Neural cell (in vitro differentiated cells): ENCODE data around the gene TNIP3. TPM values are rescaled to one million over a fixed set of nuclear protein-coding genes. Genes with fewer than 3 reads are reported as not detected.

ENCODE experiments used
- H2AFZ ChIP-seq: fragments of 200-600, 300-800 bp; sonication (generic), shearing (Covaris generic); 2 replicates; pipeline ENCODE4 v1.6.0; 2014; ENCODE audit warnings: low read depth, mild to moderate bottlenecking, antibody characterized with exemption, low read length, moderate library complexity
- H3F3A ChIP-seq: fragments of 200-600 bp; shearing (Covaris generic); 2 replicates; pipeline ENCODE4 v1.6.1; 2016; ENCODE audit warnings: mild to moderate bottlenecking, moderate library complexity, mixed read lengths, antibody characterized with exemption, low read length; ENCODE audit not compliant: insufficient read depth, poor library complexity, severe bottlenecking
- H3K27ac ChIP-seq: fragments of 200-600, 300-800 bp; sonication (generic), shearing (Covaris generic); 2 replicates; pipeline ENCODE4 v1.5.1; 2014; ENCODE audit warnings: mild to moderate bottlenecking, low read length, moderate library complexity
- H3K27me3 ChIP-seq: fragments of 300-800, 200-600 bp; sonication (generic), shearing (Covaris generic); 2 replicates; pipeline ENCODE4 v1.6.0; 2014; ENCODE audit warnings: mild to moderate bottlenecking, low read depth, low read length, moderate library complexity; ENCODE audit not compliant: insufficient read depth
- H3K36me3 ChIP-seq: fragments of 300-800, 200-600 bp; sonication (generic), shearing (Covaris generic); 2 replicates; pipeline ENCODE4 v1.5.1; 2014; ENCODE audit warnings: mild to moderate bottlenecking, antibody characterized with exemption, low read length, moderate library complexity; ENCODE audit not compliant: insufficient read depth
- H3K4me2 ChIP-seq: fragments of 300-800, 200-600 bp; sonication (generic), shearing (Covaris generic); 2 replicates; pipeline ENCODE4 v1.6.0; 2014; ENCODE audit warnings: mild to moderate bottlenecking, low read length
- H3K4me3 ChIP-seq: fragments of 300-800, 200-600 bp; sonication (generic), shearing (Covaris generic); 2 replicates; pipeline ENCODE4 v1.5.1; 2014; ENCODE audit warnings: mild to moderate bottlenecking, low read length, moderate library complexity
- H3K79me2 ChIP-seq: fragments of 200-600 bp; shearing (Covaris generic); replicated peaks from 2 replicates; pipeline ENCODE4 v1.6.0; 2014; ENCODE audit warnings: mild to moderate bottlenecking, low read length, moderate library complexity; ENCODE audit not compliant: insufficient read depth
- H3K9ac ChIP-seq: fragments of 300-800, 200-600 bp; sonication (generic), shearing (Covaris generic); 2 replicates; pipeline ENCODE4 v1.6.1; 2016; ENCODE audit warnings: mild to moderate bottlenecking, low read length, mixed read lengths
- H3K9me2 ChIP-seq: fragments of 200-600 bp; shearing (Covaris generic); 2 replicates; pipeline ENCODE4 v1.6.1; 2016; ENCODE audit warnings: mild to moderate bottlenecking, low read length, mixed read lengths; ENCODE audit not compliant: insufficient read depth
- H3K9me3 ChIP-seq: fragments of 200-600, 300-800 bp; sonication (generic), shearing (Covaris generic); 2 replicates; pipeline ENCODE4 v1.6.1; 2016; ENCODE audit warnings: mild to moderate bottlenecking, mixed run types, low read length, moderate library complexity, mixed read lengths
- H4K20me1 ChIP-seq: fragments of 200-600 bp; shearing (Covaris generic); 2 replicates; pipeline ENCODE4 v1.6.1; 2016; ENCODE audit warnings: mild to moderate bottlenecking, mixed run types; ENCODE audit not compliant: insufficient read depth
- EP300 ChIP-seq: fragments of 450-650 bp; conservative IDR thresholded peaks from 2 replicates; pipeline ENCODE4 v1.6.1; 2014; ENCODE audit warnings: antibody characterized with exemption, mild to moderate bottlenecking, moderate library complexity; ENCODE audit not compliant: poor library complexity, severe bottlenecking
- EZH2 ChIP-seq: fragments of 200-600, 300-800 bp; shearing (Covaris generic), sonication (generic); IDR thresholded peaks from 2 replicates; pipeline ENCODE4 v1.6.1; 2014; ENCODE audit warnings: antibody characterized with exemption, low read length, borderline replicate concordance, mild to moderate bottlenecking; ENCODE audit not compliant: insufficient read depth, poor library complexity, severe bottlenecking
- MXI1 ChIP-seq: fragments of 450-650 bp; conservative IDR thresholded peaks from 2 replicates; pipeline ENCODE4 v1.6.1; 2014; ENCODE audit warnings: antibody characterized with exemption, mild to moderate bottlenecking; ENCODE audit not compliant: poor library complexity, severe bottlenecking
- POLR2AphosphoS5 ChIP-seq: IDR thresholded peaks from 2 replicates; pipeline ENCODE4 v1.6.1; 2012
- RAD21 ChIP-seq: fragments of 450-650 bp; conservative IDR thresholded peaks from 2 replicates; pipeline ENCODE4 v1.6.1; 2014; ENCODE audit warnings: antibody characterized with exemption, mild to moderate bottlenecking, moderate library complexity
- REST ChIP-seq: IDR thresholded peaks from 2 replicates; pipeline ENCODE4 v1.6.1; 2012; ENCODE audit warnings: borderline replicate concordance
- SMC3 ChIP-seq: fragments of 450-650 bp; conservative IDR thresholded peaks from 2 replicates; pipeline ENCODE4 v1.6.1; 2014; ENCODE audit warnings: antibody characterized with exemption, mild to moderate bottlenecking, moderate library complexity; ENCODE audit not compliant: poor library complexity
- TAF1 ChIP-seq: IDR thresholded peaks from 2 replicates; pipeline ENCODE4 v1.6.1; 2012; ENCODE audit warnings: low read depth
- polyA plus RNA-seq: library from polyadenylated mRNA; depleted of rRNA; stranded (reverse); fragments of >200 nt; gene quantifications from 2 replicates; pipeline ENCODE4 v1.2.3, GENCODE V29; 2014
- TF ChIP-seq, protein P1 (sequence below): fragments of 450-650 bp; IDR thresholded peaks from 2 replicates; pipeline ENCODE4 v1.5.1; 2014; ENCODE audit warnings: antibody characterized with exemption, mild to moderate bottlenecking, moderate library complexity; ENCODE audit not compliant: poor library complexity, severe bottlenecking

TNIP3 gene
- polyA plus RNA-seq, 1 donor from 2014 or later: 0.09 TPM

DNA sequence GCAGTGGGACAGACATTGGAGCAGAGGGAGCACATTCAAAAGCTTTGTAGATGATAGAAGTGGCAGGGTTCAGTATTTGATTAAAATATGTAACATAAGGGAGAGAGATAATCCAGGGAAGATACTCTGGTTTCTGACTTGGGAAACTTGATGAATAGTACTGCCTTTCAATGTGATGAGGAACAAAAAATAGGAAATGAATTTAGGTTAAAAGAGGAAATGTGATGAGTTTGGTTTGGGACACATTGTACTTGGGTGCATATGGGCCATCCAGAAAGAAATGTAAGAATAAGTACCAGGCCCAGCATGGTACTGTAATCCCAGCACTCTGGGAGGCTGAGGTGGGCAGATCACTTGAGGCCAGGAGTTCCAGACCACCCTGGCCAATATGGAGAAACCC, 70.9 kb downstream of the TNIP3 start:
- Histone ChIP-seq H4K20me1 (no peaks in the 10 kb centered on the region), H2AFZ (no peak overlapping the region), H3K9me2 (no peaks in the 10 kb centered on the region), H3F3A (no peaks in the 10 kb centered on the region), H3K9ac (no peak overlapping the region), H3K4me2 (no peak overlapping the region), H3K27ac (no peak overlapping the region), H3K36me3 (no peaks in the 10 kb centered on the region), H3K4me3 (no peak overlapping the region), H3K27me3 (no peaks in the 10 kb centered on the region), H3K9me3 (no peaks in the 10 kb centered on the region), H3K79me2 (no peaks in the 10 kb centered on the region)
- TF ChIP-seq, protein P1, sequence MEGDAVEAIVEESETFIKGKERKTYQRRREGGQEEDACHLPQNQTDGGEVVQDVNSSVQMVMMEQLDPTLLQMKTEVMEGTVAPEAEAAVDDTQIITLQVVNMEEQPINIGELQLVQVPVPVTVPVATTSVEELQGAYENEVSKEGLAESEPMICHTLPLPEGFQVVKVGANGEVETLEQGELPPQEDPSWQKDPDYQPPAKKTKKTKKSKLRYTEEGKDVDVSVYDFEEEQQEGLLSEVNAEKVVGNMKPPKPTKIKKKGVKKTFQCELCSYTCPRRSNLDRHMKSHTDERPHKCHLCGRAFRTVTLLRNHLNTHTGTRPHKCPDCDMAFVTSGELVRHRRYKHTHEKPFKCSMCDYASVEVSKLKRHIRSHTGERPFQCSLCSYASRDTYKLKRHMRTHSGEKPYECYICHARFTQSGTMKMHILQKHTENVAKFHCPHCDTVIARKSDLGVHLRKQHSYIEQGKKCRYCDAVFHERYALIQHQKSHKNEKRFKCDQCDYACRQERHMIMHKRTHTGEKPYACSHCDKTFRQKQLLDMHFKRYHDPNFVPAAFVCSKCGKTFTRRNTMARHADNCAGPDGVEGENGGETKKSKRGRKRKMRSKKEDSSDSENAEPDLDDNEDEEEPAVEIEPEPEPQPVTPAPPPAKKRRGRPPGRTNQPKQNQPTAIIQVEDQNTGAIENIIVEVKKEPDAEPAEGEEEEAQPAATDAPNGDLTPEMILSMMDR: no peak
- TF ChIP-seq REST (no peak), TAF1 (no peak), POLR2AphosphoS5 (no peak)

DNA sequence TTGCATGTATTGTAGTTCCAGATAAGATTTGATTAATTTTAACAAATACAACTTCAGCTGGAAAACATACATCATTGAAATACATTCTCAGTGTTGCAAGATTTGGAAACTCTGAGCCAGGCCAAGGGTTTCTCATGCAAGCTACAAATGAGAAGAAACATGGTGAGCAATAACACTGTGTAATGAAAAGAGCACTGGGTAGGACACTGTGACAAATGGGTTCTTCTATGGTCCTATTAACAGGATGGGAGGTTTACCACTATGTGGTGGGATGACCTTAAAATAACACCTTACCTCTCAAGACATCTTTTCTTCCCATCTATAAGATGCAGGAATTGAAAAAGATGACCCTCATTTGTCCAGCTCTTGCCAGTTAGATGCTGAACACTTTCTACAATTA, 72.2 kb downstream of the TNIP3 start:
- no peaks in the 10 kb centered on the region for H4K20me1 ChIP-seq
- H3K9ac ChIP-seq: no peak overlapping the region
- no peaks in the 10 kb centered on the region for H3K9me3 ChIP-seq
- no peak for TF ChIP-seq TAF1
- TF ChIP-seq EP300: no peak
- no peak for TF ChIP-seq RAD21
- no peak for TF ChIP-seq POLR2AphosphoS5
- no peak for TF ChIP-seq SMC3
- no peak for TF ChIP-seq MXI1
- TF ChIP-seq EZH2: no peak
- TF ChIP-seq, protein P1: no peak
- TF ChIP-seq REST: no peak
- H3K27ac ChIP-seq: no peak overlapping the region
- H3K9me2 ChIP-seq: no peaks in the 10 kb centered on the region
- H3K4me2 ChIP-seq: no peak overlapping the region
- H3K4me3 ChIP-seq: no peak overlapping the region
- H3K27me3 ChIP-seq: no peaks in the 10 kb centered on the region
- H3F3A ChIP-seq: no peaks in the 10 kb centered on the region
- no peaks in the 10 kb centered on the region for H3K79me2 ChIP-seq
- H3K36me3 ChIP-seq: no peaks in the 10 kb centered on the region
- H2AFZ ChIP-seq: no peak overlapping the region
